ENCODE measurements around the gene RPS21. TPM values are rescaled to one million over a fixed set of nuclear protein-coding genes. Genes with fewer than 3 reads are reported as not detected.
A peak's percentile ranks its signal among the peaks of the same experiment; 100 is the strongest.

The RPS21 gene
- over 10,000 TPM in 1 of 4 donors, 1,000 to 10,000 TPM in 3; 1,151 to 14,756 (median 1,928) TPM for total RNA-seq

DNA sequence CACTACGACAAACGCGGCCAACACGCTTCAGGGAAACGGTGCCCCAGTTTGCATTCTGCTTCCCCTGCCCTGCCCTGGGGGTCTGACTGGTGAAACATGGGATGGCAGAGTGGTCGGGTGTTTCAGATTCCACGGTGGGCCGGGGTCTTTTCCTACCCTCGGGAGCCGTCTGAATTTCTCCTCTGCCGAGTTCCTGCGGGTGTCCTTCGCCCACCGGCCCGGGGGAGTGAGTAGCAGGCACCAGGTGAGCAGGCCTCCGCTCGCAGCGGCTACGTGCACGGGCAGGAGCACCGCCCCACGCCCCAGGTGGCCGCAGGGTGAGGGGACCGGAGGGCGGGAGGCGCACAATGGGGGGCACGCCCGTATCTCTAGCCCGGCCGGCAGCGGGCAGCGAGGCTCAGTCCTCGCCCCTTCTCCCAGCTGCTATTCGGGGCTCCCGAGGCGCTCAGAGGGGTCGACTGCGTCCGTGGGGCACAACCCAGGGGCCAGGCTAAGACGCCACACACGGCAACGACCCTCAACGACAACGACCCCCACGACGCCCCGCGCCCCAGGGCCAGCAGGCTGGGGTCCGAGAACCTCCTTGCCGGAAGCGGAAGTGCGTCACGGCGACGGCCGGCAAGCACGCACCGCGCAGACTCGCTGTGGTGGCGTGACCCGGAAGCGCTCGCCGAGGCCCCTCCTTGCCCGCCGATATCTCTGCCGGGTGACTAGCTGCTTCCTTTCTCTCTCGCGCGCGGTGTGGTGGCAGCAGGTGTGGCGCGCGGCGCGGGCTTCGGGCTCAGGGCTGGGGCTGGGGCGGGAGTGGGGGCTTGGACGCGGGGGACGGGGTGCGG, at the start of gene RPS21:
RPS21 (plus strand) TSS at position 721 of the 836 bp plus-strand sequence. CDS start 236 bp downstream, outside the sequence.
- Histone ChIP-seq H3K27ac (peak within 1 kb of the TSS; percentile 91 to 96), H3K36me3 (no peaks in the 10 kb centered on the region), H3K4me1 (peaks cover 5 to 7% of the 10 kb centered on the region in 2 donors), H3K9me3 (no peaks in the 10 kb centered on the region), H3K27me3 (no peaks in the 10 kb centered on the region), H3K4me3 (peak within 1 kb of the TSS; percentile 95 to 96)
- DNase-seq, result peak; percentile 92 to 93
- intact Hi-C loops (cut with DNase I; ENCODE audit: low total_unique reads), result no loop called here
- peak; percentile 56 to 87 for TF ChIP-seq POLR2A (IDR thresholded peaks at IDR 0.05)
- TF ChIP-seq, protein P1, sequence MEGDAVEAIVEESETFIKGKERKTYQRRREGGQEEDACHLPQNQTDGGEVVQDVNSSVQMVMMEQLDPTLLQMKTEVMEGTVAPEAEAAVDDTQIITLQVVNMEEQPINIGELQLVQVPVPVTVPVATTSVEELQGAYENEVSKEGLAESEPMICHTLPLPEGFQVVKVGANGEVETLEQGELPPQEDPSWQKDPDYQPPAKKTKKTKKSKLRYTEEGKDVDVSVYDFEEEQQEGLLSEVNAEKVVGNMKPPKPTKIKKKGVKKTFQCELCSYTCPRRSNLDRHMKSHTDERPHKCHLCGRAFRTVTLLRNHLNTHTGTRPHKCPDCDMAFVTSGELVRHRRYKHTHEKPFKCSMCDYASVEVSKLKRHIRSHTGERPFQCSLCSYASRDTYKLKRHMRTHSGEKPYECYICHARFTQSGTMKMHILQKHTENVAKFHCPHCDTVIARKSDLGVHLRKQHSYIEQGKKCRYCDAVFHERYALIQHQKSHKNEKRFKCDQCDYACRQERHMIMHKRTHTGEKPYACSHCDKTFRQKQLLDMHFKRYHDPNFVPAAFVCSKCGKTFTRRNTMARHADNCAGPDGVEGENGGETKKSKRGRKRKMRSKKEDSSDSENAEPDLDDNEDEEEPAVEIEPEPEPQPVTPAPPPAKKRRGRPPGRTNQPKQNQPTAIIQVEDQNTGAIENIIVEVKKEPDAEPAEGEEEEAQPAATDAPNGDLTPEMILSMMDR (IDR thresholded peaks at IDR 0.05), result peak in 2 of 4 experiments; percentile 14 to 54

DNA sequence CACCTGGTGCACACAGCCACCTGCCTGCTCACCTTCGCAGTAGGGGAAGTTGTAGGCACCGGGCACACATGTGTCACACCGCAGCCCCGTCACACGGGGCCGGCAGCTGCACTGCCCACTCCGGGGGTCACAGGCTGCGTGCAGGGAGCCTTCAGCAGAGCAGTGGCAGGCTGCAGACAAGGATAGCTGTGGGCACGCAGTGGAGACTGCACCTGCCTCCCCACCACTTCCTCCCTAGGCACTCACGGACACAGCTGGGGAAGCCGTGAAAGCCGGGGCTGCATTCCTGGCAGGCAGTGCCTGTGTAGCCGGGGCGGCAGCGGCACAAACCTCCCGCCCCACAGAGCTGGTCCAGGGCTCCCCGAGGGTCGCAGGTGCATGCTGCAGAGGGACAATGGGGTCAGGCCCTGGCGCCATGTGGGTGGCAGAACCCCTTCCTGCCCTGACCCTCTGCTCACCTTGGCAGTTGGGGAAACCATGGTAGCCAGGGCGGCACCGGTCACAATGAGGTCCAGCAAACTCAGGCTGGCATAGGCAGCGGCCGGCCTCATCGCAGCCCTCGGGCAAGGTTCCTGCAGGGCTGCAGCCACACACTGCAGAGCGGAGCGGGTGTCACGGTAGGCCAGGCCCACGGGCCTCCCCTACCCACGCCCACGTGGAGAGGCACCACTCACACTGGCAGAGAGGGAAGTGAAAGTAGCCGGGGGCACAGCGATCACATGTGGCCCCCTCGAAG, 49.2 kb upstream of the RPS21 start:
- H3K4me3 ChIP-seq, result no peak overlapping the region
- H3K4me1 ChIP-seq, result no peaks in the 10 kb centered on the region
- no peak overlapping the region for H3K27ac ChIP-seq
- DNase-seq, result no peak
- no peaks in the 10 kb centered on the region for H3K9me3 ChIP-seq
- intact Hi-C loops (cut with DNase I; ENCODE audit: low total_unique reads), result no loop called here
- no peak for TF ChIP-seq POLR2A (IDR thresholded peaks at IDR 0.05)
- TF ChIP-seq, protein P1 (IDR thresholded peaks at IDR 0.05), result no peak
- no peaks in the 10 kb centered on the region for H3K36me3 ChIP-seq
- H3K27me3 ChIP-seq, result no peaks in the 10 kb centered on the region

DNA sequence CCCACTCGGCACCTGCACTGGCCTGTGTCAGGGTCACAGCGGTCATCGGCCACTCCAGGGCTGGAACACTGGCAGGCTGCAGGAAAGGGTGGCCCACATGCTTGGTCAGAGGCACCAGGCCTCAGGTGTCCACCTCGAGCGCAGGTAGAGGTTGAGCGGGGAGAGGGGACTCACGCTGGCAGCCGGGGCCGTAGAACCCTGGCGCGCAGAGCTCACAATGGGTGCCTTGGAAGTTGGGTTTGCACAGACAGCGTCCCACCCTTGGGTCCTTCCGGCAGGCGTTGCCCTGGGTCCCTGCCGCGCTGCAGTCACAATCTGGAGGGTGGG, 48.6 kb upstream of the RPS21 start:
- no peak for DNase-seq
- no peak for TF ChIP-seq POLR2A (IDR thresholded peaks at IDR 0.05)
- TF ChIP-seq, protein P1 (IDR thresholded peaks at IDR 0.05), result no peak
- no peak overlapping the region for H3K4me3 ChIP-seq
- H3K36me3 ChIP-seq, result no peaks in the 10 kb centered on the region
- H3K27me3 ChIP-seq, result no peaks in the 10 kb centered on the region
- H3K4me1 ChIP-seq, result no peaks in the 10 kb centered on the region
- H3K27ac ChIP-seq, result no peak overlapping the region
- intact Hi-C loops (cut with DNase I; ENCODE audit: low total_unique reads), result no loop called here
- H3K9me3 ChIP-seq, result no peaks in the 10 kb centered on the region

DNA sequence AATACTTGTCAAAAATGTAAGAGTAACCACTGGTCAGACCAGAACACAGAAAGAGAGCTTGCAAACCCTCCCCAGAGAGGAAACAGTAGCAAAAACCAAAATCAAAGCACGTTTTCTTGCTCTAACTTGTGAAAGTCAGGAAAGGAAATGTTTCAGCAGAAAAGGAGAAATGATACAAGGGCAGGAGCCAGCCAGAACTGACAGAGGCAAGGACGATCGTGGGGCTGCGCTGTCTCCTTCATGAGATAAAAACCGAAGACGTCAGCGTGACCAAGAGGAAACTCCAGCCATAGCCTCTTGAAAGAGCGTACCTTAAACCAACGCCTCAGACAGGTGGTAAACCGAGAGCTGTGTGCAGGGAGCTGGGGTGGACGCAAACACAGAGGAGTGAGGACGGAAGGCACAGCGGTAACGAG, 47.2 kb upstream of the RPS21 start:
- no peaks in the 10 kb centered on the region for H3K4me1 ChIP-seq
- no peaks in the 10 kb centered on the region for H3K9me3 ChIP-seq
- no peak overlapping the region for H3K27ac ChIP-seq
- H3K27me3 ChIP-seq, result no peaks in the 10 kb centered on the region
- H3K4me3 ChIP-seq, result no peak overlapping the region
- DNase-seq, result no peak
- H3K36me3 ChIP-seq, result no peaks in the 10 kb centered on the region
- intact Hi-C loops (cut with DNase I; ENCODE audit: low total_unique reads), result no loop called here
- TF ChIP-seq, protein P1 (IDR thresholded peaks at IDR 0.05), result no peak
- no peak for TF ChIP-seq POLR2A (IDR thresholded peaks at IDR 0.05)

DNA sequence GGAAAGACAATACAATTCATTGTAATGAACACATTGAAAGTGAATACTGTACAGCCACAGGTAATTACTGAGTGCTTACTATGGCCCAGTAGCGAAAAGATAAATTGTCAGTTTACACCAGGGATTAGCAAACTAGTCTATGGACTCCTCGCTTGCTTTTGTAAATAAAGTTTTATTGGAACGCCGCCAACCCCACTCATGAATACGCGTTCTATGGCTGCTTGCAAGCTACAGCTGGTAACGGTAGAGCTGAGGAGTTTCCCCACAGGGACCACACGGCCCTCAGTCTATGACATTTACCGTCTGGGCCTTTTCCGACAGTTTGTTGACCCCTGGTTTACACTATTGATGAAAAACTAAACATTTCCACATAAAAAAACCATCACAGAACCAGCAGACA, 44.0 kb upstream of the RPS21 start:
- no peak for DNase-seq
- Histone ChIP-seq H3K4me1 (no peaks in the 10 kb centered on the region), H3K9me3 (no peaks in the 10 kb centered on the region), H3K27me3 (no peaks in the 10 kb centered on the region), H3K36me3 (no peaks in the 10 kb centered on the region), H3K4me3 (no peak overlapping the region), H3K27ac (no peak overlapping the region)
- intact Hi-C loops (cut with DNase I; ENCODE audit: low total_unique reads), result no loop called here
- TF ChIP-seq POLR2A (IDR thresholded peaks at IDR 0.05), result no peak
- TF ChIP-seq, protein P1 (IDR thresholded peaks at IDR 0.05), result no peak
